ENCODE measurements around the gene ZNF79. TPM values are rescaled to one million over a fixed set of nuclear protein-coding genes. Genes with fewer than 3 reads are reported as not detected.

Gene ZNF79
- total and polyA plus RNA-seq, 2 experiments from 2014 or later: 2.2 to 6.3 TPM

- no peaks in the 10 kb centered on the region for H3F3A ChIP-seq (replicated peaks; ENCODE audit: low read depth)
- H4K20me1 ChIP-seq (replicated peaks; ENCODE audit: insufficient read depth): no peaks in the 10 kb centered on the region; the same call in 1 of the 2 replicates
- no peak for TF ChIP-seq CREB1 (CRISPR knock-in tag; IDR thresholded peaks at IDR 0.05; ENCODE audit: low read depth)
- 0 out of 4 replicates have a peak, but pooled peaks of 1 of the 2 experiments have one; percentile 7 for TF ChIP-seq CTCF (conservative IDR thresholded peaks at IDR 0.05; ENCODE audit: low read depth in 2 of 2)
- TF ChIP-seq ETS1 (IDR thresholded peaks at IDR 0.05): no peak
- no peaks in the 10 kb centered on the region for H3K9me2 ChIP-seq (ENCODE audit: insufficient read depth)
- no peak overlapping the region for H3K4me2 ChIP-seq
- no peak overlapping the region for H2AFZ ChIP-seq
- Mint-ChIP-seq H3K4me1 (no peaks in the 10 kb centered on the region), H3K9me3 (no peaks in the 10 kb centered on the region), H3K27ac (no peak overlapping the region), H3K27me3 (ENCODE audit: insufficient read depth, low read depth, poor library complexity) (peaks cover 1% of the 10 kb centered on the region), H3K4me3 (no peak overlapping the region), H3K36me3 (ENCODE audit: low read depth) (peaks cover 16% of the 10 kb centered on the region; the same call in 2 of the 3 replicates)
- H3K27me3 ChIP-seq (ENCODE audit: insufficient read depth): no peaks in the 10 kb centered on the region
- H3K36me3 ChIP-seq (ENCODE audit: insufficient read depth): peaks cover 18% of the 10 kb centered on the region
- H3K4me1 ChIP-seq (ENCODE audit: insufficient read depth): no peaks in the 10 kb centered on the region
- H3K27ac ChIP-seq (ENCODE audit: low read depth): no peak overlapping the region
- DNase-seq (ENCODE audit: low spot score) (no peak), ATAC-seq (no peak)
- no peaks in the 10 kb centered on the region for H3K79me2 ChIP-seq (replicated peaks; ENCODE audit: insufficient read depth)
- no peak overlapping the region for H3K4me3 ChIP-seq
These were observed 55.4 kb downstream of the ZNF79 start for GRCh38 chr9:127479507-127480081.

- Histone ChIP-seq H3K27ac (ENCODE audit: low read depth) (no peak overlapping the region), H4K20me1 (replicated peaks; ENCODE audit: insufficient read depth) (no peaks in the 10 kb centered on the region), H3K4me1 (ENCODE audit: insufficient read depth) (no peaks in the 10 kb centered on the region), H3K27me3 (ENCODE audit: insufficient read depth) (no peaks in the 10 kb centered on the region), H2AFZ (no peak overlapping the region), H3K79me2 (replicated peaks; ENCODE audit: insufficient read depth) (no peaks in the 10 kb centered on the region), H3K9me2 (ENCODE audit: insufficient read depth) (no peaks in the 10 kb centered on the region), H3K4me3 (no peak overlapping the region), H3K4me2 (no peak overlapping the region), H3F3A (replicated peaks; ENCODE audit: low read depth) (0 out of 2 replicates have a peak, but pooled peaks cover 3% of the 10 kb centered on the region), H3K36me3 (ENCODE audit: insufficient read depth) (peaks cover 15% of the 10 kb centered on the region; the same call in 1 of the 2 replicates)
- ATAC-seq (no peak), DNase-seq (ENCODE audit: low spot score) (no peak)
- no peak overlapping the region for H3K4me3 Mint-ChIP-seq
- no peaks in the 10 kb centered on the region; the same call in 2 of the 3 replicates for H3K4me1 Mint-ChIP-seq
- no peaks in the 10 kb centered on the region for H3K9me3 Mint-ChIP-seq
- H3K36me3 Mint-ChIP-seq (ENCODE audit: low read depth): peaks cover 16% of the 10 kb centered on the region; the same call in 2 of the 3 replicates
- H3K27ac Mint-ChIP-seq: no peak overlapping the region
- H3K27me3 Mint-ChIP-seq (ENCODE audit: insufficient read depth, low read depth, poor library complexity): peaks cover 3% of the 10 kb centered on the region
- TF ChIP-seq POLR2AphosphoS5 (IDR thresholded peaks at IDR 0.05; ENCODE audit: low read depth): no peak
These were observed 58.5 kb downstream of the ZNF79 start for GRCh38 chr9:127482662-127483061.

GRCh38 chr9:127485995-127486394, 61.8 kb downstream of the ZNF79 start:
- Histone ChIP-seq H3K27ac (ENCODE audit: low read depth) (no peak overlapping the region), H3K4me2 (no peak overlapping the region), H3K4me1 (ENCODE audit: insufficient read depth) (no peaks in the 10 kb centered on the region), H4K20me1 (replicated peaks; ENCODE audit: insufficient read depth) (no peaks in the 10 kb centered on the region; the same call in 1 of the 2 replicates), H3K4me3 (no peak overlapping the region), H3K9me2 (ENCODE audit: insufficient read depth) (no peaks in the 10 kb centered on the region), H3K36me3 (ENCODE audit: insufficient read depth) (0 out of 2 replicates have a peak, but pooled peaks cover 15% of the 10 kb centered on the region), H3K27me3 (ENCODE audit: insufficient read depth) (no peaks in the 10 kb centered on the region), H3F3A (replicated peaks; ENCODE audit: low read depth) (0 out of 2 replicates have a peak, but pooled peaks cover 3% of the 10 kb centered on the region), H3K79me2 (replicated peaks; ENCODE audit: insufficient read depth) (no peaks in the 10 kb centered on the region), H2AFZ (no peak overlapping the region)
- Mint-ChIP-seq H3K9me3 (no peaks in the 10 kb centered on the region), H3K4me1 (peaks cover 5% of the 10 kb centered on the region), H3K27ac (peak overlapping the region; percentile 75; the same call in 1 of the 2 replicates), H3K36me3 (ENCODE audit: low read depth) (peaks cover 12% of the 10 kb centered on the region; the same call in 1 of the 3 replicates), H3K27me3 (ENCODE audit: insufficient read depth, low read depth, poor library complexity) (peaks cover 5% of the 10 kb centered on the region), H3K4me3 (no peak overlapping the region)
- ATAC-seq (no peak), DNase-seq (ENCODE audit: low spot score) (no peak)
- peak; percentile 15 to 27; a peak in 1 of 4 replicates for TF ChIP-seq CTCF (conservative IDR thresholded peaks at IDR 0.05; ENCODE audit: low read depth in 2 of 2)
- no peak for TF ChIP-seq POLR2AphosphoS5 (IDR thresholded peaks at IDR 0.05; ENCODE audit: low read depth)

Measured in GM23338 (cell line).